ENCODE results near the gene OMA1.

Gene OMA1

DNA sequence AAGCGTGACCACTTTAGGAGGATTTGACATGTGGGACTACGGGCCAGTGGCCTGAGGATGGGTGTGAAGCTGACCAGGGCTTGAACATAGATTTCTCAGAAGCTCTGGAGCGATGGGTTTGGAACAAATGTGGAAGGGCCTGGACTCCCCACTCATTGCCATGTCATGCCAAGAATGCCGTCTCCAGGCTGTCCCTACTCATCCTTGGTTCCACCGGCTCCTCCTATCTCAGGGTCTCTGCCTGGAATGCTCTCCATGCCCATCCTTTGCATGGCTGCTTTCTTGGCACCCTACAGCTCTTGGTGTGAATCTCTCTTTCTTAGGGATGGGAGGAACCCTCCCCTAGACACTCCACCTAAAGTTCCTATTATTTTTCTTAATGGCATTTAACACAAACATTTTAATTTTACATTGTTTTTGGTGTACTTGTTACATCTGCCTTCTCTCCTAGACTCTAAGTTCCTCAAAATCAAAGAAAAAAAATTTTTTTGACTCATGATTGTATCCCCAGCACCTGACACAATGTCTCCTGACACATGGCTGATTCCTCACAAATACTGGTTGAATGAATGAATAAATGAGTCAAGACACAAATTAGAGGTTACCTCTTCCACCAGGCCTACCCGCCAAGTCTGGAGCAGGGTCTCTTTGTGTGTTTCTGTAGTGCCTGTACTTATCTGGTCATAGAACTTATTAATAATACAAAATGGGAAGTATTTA, 114.5 kb downstream of the OMA1 start:
- FAIRE-seq (no peak), DNase-seq (ENCODE audit: low spot score) (no peak)
